ENCODE measurements around the gene RRP15. TPM values are rescaled to one million over a fixed set of nuclear protein-coding genes. Genes with fewer than 3 reads are reported as not detected.

RRP15 gene
- total and polyA plus RNA-seq, 2 donors from 2014 or later = 5.9 to 21.4 TPM

- H3K9me3 ChIP-seq (ENCODE audit: control insufficient read depth in 2 of 3, insufficient read depth in 1 of 3, low read length in 3 of 3) = no peaks in the 10 kb centered on the region
- no peak for DNase-seq
- peak overlapping the region; percentile 3 to 63 for H3K27ac ChIP-seq (ENCODE audit: low read depth in 2 of 2, low read length in 2 of 2)
- H3K36me3 ChIP-seq (ENCODE audit: control insufficient read depth in 2 of 3, insufficient read depth in 3 of 3, low read length in 3 of 3) = no peaks in the 10 kb centered on the region
- no peak for FAIRE-seq
- no peaks in the 10 kb centered on the region for H3K4me1 ChIP-seq (ENCODE audit: control insufficient read depth in 2 of 3, insufficient read depth in 2 of 3, low read depth in 1 of 3, low read length in 3 of 3)
- intact Hi-C loops (cut with DNase I) = no loop called here
- no peaks in the 10 kb centered on the region for H3K27me3 ChIP-seq (ENCODE audit: control insufficient read depth, insufficient read depth, low read length)
- H3K9ac ChIP-seq (ENCODE audit: low read length in 3 of 3) = peak overlapping the region in 1 of 3 donors; percentile 11
- TF ChIP-seq CTCF (IDR thresholded peaks at IDR 0.05; ENCODE audit: borderline replicate concordance, extremely low read depth, insufficient read depth) = peak; percentile 14
- H3K4me3 ChIP-seq (ENCODE audit: low read length in 3 of 3) = peak overlapping the region; percentile 15 to 44 (median 40)
Measured at GRCh38 chr1:218351391-218352074, 66.4 kb downstream of the RRP15 start.

- Histone ChIP-seq H3K36me3 (ENCODE audit: control insufficient read depth in 2 of 3, insufficient read depth in 3 of 3, low read length in 3 of 3) (no peaks in the 10 kb centered on the region), H3K9ac (ENCODE audit: low read length in 3 of 3) (no peak overlapping the region), H3K27ac (ENCODE audit: low read depth in 2 of 2, low read length in 2 of 2) (no peak overlapping the region), H3K9me3 (ENCODE audit: control insufficient read depth in 2 of 3, insufficient read depth in 1 of 3, low read length in 3 of 3) (no peaks in the 10 kb centered on the region), H3K27me3 (ENCODE audit: control insufficient read depth, insufficient read depth, low read length) (no peaks in the 10 kb centered on the region), H3K4me3 (ENCODE audit: low read length in 3 of 3) (no peak overlapping the region), H3K4me1 (ENCODE audit: control insufficient read depth in 2 of 3, insufficient read depth in 2 of 3, low read depth in 1 of 3, low read length in 3 of 3) (no peaks in the 10 kb centered on the region)
- no peak for TF ChIP-seq CTCF (IDR thresholded peaks at IDR 0.05; ENCODE audit: borderline replicate concordance, extremely low read depth, insufficient read depth)
- DNase-seq = no peak
- intact Hi-C loops (cut with DNase I) = no loop called here
- FAIRE-seq = no peak
Measured at GRCh38 chr1:218352075-218352438, 67.0 kb downstream of the RRP15 start.

GRCh38 chr1:218353656-218354055 is 68.6 kb downstream of the RRP15 start:
- H3K4me3 ChIP-seq (ENCODE audit: low read length in 3 of 3) = no peak overlapping the region
- FAIRE-seq (no peak), DNase-seq (no peak)
- no peaks in the 10 kb centered on the region for H3K27me3 ChIP-seq (ENCODE audit: control insufficient read depth, insufficient read depth, low read length)
- H3K36me3 ChIP-seq (ENCODE audit: control insufficient read depth in 2 of 3, insufficient read depth in 3 of 3, low read length in 3 of 3) = no peaks in the 10 kb centered on the region
- intact Hi-C loops (cut with DNase I) = no loop called here
- H3K9me3 ChIP-seq (ENCODE audit: control insufficient read depth in 2 of 3, insufficient read depth in 1 of 3, low read length in 3 of 3) = no peaks in the 10 kb centered on the region
- H3K9ac ChIP-seq (ENCODE audit: low read length in 3 of 3) = no peak overlapping the region
- no peak overlapping the region for H3K27ac ChIP-seq (ENCODE audit: low read depth in 2 of 2, low read length in 2 of 2)
- TF ChIP-seq CTCF (IDR thresholded peaks at IDR 0.05; ENCODE audit: borderline replicate concordance, extremely low read depth, insufficient read depth) = no peak
- H3K4me1 ChIP-seq (ENCODE audit: control insufficient read depth in 2 of 3, insufficient read depth in 2 of 3, low read depth in 1 of 3, low read length in 3 of 3) = no peaks in the 10 kb centered on the region

- no peak for TF ChIP-seq CTCF (IDR thresholded peaks at IDR 0.05; ENCODE audit: borderline replicate concordance, extremely low read depth, insufficient read depth)
- Histone ChIP-seq H3K4me3 (ENCODE audit: low read length in 3 of 3) (no peak overlapping the region), H3K36me3 (ENCODE audit: control insufficient read depth in 2 of 3, insufficient read depth in 3 of 3, low read length in 3 of 3) (no peaks in the 10 kb centered on the region), H3K9me3 (ENCODE audit: control insufficient read depth in 2 of 3, insufficient read depth in 1 of 3, low read length in 3 of 3) (no peaks in the 10 kb centered on the region), H3K4me1 (ENCODE audit: control insufficient read depth in 2 of 3, insufficient read depth in 2 of 3, low read depth in 1 of 3, low read length in 3 of 3) (no peaks in the 10 kb centered on the region), H3K27me3 (ENCODE audit: control insufficient read depth, insufficient read depth, low read length) (no peaks in the 10 kb centered on the region), H3K9ac (ENCODE audit: low read length in 3 of 3) (no peak overlapping the region), H3K27ac (ENCODE audit: low read depth in 2 of 2, low read length in 2 of 2) (no peak overlapping the region)
- DNase-seq (peak in 2 of 5 donors; percentile 51 to 58), FAIRE-seq (no peak)
- intact Hi-C loops (cut with DNase I) = no loop called here
Measured at GRCh38 chr1:218355278-218355677, 70.2 kb downstream of the RRP15 start.
